Colonic mucosa (tissue), 4 donors: ENCODE data around the gene EVPLL. TPM values are rescaled to one million over a fixed set of nuclear protein-coding genes. Genes with fewer than 3 reads are reported as not detected.
"Not testable (repeated sequence)": the region's sequence is repeated elsewhere in the genome, so short reads cannot be mapped to it uniquely, and the experiment has no call there.

Source experiments
- DNase-seq: peaks from one replicate; pipeline ENCODE4 v3.0.0-alpha.2; 2020
- H3K27ac ChIP-seq: fragments of 200-600 bp; one replicate; pipeline ENCODE4 v1.8.0; 2021
- H3K27me3 ChIP-seq: fragments of 200-600 bp; one replicate; pipeline ENCODE4 v1.8.0; 2021
- H3K36me3 ChIP-seq: fragments of 200-600 bp; one replicate; pipeline ENCODE4 v1.8.0; 2021
- H3K4me1 ChIP-seq: fragments of 200-600 bp; one replicate; pipeline ENCODE4 v1.8.0; 2021; ENCODE audit warnings: mild to moderate bottlenecking
- H3K4me3 ChIP-seq: fragments of 200-600 bp; one replicate; pipeline ENCODE4 v1.8.0; 2021
- H3K9ac ChIP-seq, 2 donors: one replicate each; pipeline ENCODE4 v1.7.0; 2013; ENCODE audit warnings: control low read depth in 2 of 2, low read depth in 2 of 2, low read length in 2 of 2
- H3K9me3 ChIP-seq: fragments of 200-600 bp; one replicate; pipeline ENCODE4 v1.8.0; 2021
- CTCF ChIP-seq: fragments of 200-600 bp; IDR thresholded peaks from one replicate; pipeline ENCODE4 v1.8.0; 2022; ENCODE audit warnings: antibody characterized with exemption, mild to moderate bottlenecking
- intact Hi-C: fragments of 100-400 bp; cut with DNase I; formaldehyde crosslinking; loops from one replicate; pipeline ENCODE4 v1.14.1; 2022
- total RNA-seq, 2 donors: library from RNA; stranded (reverse); fragmentation: NEBNext Ultra II Directional in 1 of 2; extraction: Animal tissue kit (Norgen Biotek cat#: 25700) in 1 of 2; gene quantifications; one replicate each; pipeline ENCODE4 v1.2.1, GENCODE V29; 2021
- donor health status: healthy.
- donor health status: DM: no; HTN: no; CAD: no.
- donor health status: DM: no; HTN: no; CAD: no.

The EVPLL gene
- total RNA-seq, 2 donors from 2014 or later, result 0.25 to 0.69 TPM

- Histone ChIP-seq H3K9ac (no peak overlapping the region), H3K4me1 (peaks cover 4% of the 10 kb centered on the region), H3K9me3 (no peaks in the 10 kb centered on the region), H3K4me3 (no peak overlapping the region), H3K27me3 (no peaks in the 10 kb centered on the region), H3K27ac (no peak overlapping the region), H3K36me3 (no peaks in the 10 kb centered on the region)
- TF ChIP-seq CTCF, result no peak
- intact Hi-C loops, result no loop called here
- no peak for DNase-seq
Observed at GRCh38 chr17:18380471-18381157, 3.0 kb downstream of the EVPLL start.

- Histone ChIP-seq H3K27ac (no peak overlapping the region), H3K27me3 (no peaks in the 10 kb centered on the region), H3K36me3 (no peaks in the 10 kb centered on the region), H3K4me1 (peaks cover 4% of the 10 kb centered on the region), H3K9me3 (no peaks in the 10 kb centered on the region), H3K4me3 (no peak overlapping the region), H3K9ac (no peak overlapping the region)
- intact Hi-C loops, result no loop called here
- DNase-seq, result no peak
- no peak for TF ChIP-seq CTCF
Observed at GRCh38 chr17:18381158-18381952, 3.8 kb downstream of the EVPLL start.

- H3K9me3 ChIP-seq, result no peaks in the 10 kb centered on the region
- DNase-seq, result no peak
- intact Hi-C loops, result no loop called here
- no peak overlapping the region for H3K9ac ChIP-seq
- no peak for TF ChIP-seq CTCF
- H3K27me3 ChIP-seq, result no peaks in the 10 kb centered on the region
- H3K36me3 ChIP-seq, result no peaks in the 10 kb centered on the region
- H3K4me1 ChIP-seq, result peaks cover 4% of the 10 kb centered on the region
- no peak overlapping the region for H3K4me3 ChIP-seq
- no peak overlapping the region for H3K27ac ChIP-seq
Observed at GRCh38 chr17:18381953-18382245, 4.3 kb downstream of the EVPLL start.

GRCh38 chr17:18382441-18383078 lies 5.0 kb downstream of the EVPLL start:
- H3K36me3 ChIP-seq, result no peaks in the 10 kb centered on the region
- no peak for DNase-seq
- no peak overlapping the region for H3K4me3 ChIP-seq
- H3K27me3 ChIP-seq, result no peaks in the 10 kb centered on the region
- peaks cover under 1% of the 10 kb centered on the region for H3K4me1 ChIP-seq
- H3K9me3 ChIP-seq, result no peaks in the 10 kb centered on the region
- intact Hi-C loops, result no loop called here
- H3K27ac ChIP-seq, result no peak overlapping the region
- no peak for TF ChIP-seq CTCF
- H3K9ac ChIP-seq, result no peak overlapping the region

GRCh38 chr17:18383079-18383481 lies 5.5 kb downstream of the EVPLL start:
- DNase-seq, H3K9me3 ChIP-seq, H3K9ac ChIP-seq, H3K4me1 ChIP-seq, H3K27ac ChIP-seq, H3K4me3 ChIP-seq, H3K27me3 ChIP-seq, H3K36me3 ChIP-seq, intact Hi-C loops: not testable (repeated sequence)

GRCh38 chr17:18384271-18384670 lies 6.7 kb downstream of the EVPLL start:
- H3K9me3 ChIP-seq, intact Hi-C loops, H3K27ac ChIP-seq, H3K36me3 ChIP-seq, H3K4me3 ChIP-seq, H3K4me1 ChIP-seq, H3K27me3 ChIP-seq, DNase-seq, H3K9ac ChIP-seq: not testable (repeated sequence)

- H3K9ac ChIP-seq, DNase-seq, H3K27ac ChIP-seq, H3K4me1 ChIP-seq, intact Hi-C loops, H3K27me3 ChIP-seq, H3K36me3 ChIP-seq, H3K9me3 ChIP-seq, H3K4me3 ChIP-seq: not testable (repeated sequence)
Observed at GRCh38 chr17:18387583-18387982, 10.0 kb downstream of the EVPLL start.

- DNase-seq, H3K27me3 ChIP-seq, H3K4me3 ChIP-seq, H3K27ac ChIP-seq, intact Hi-C loops, H3K4me1 ChIP-seq, H3K9me3 ChIP-seq, H3K9ac ChIP-seq, H3K36me3 ChIP-seq: not testable (repeated sequence)
Observed at GRCh38 chr17:18388266-18388665, 10.7 kb downstream of the EVPLL start.

- H3K4me1 ChIP-seq, DNase-seq, H3K27ac ChIP-seq, H3K9me3 ChIP-seq, H3K36me3 ChIP-seq, H3K4me3 ChIP-seq, H3K27me3 ChIP-seq, H3K9ac ChIP-seq, intact Hi-C loops: not testable (repeated sequence)
Observed at GRCh38 chr17:18388728-18389127, 11.2 kb downstream of the EVPLL start.
